CD4-positive, alpha-beta T cell treated with Interleukin-15 for 1 hour (primary cell): ENCODE data around the gene TRIM22.
A peak's percentile ranks its signal among the peaks of the same experiment; 100 is the strongest.
"Not testable (repeated sequence)": the region's sequence is repeated elsewhere in the genome, so short reads cannot be mapped to it uniquely, and the experiment has no call there.

Experiments
- DNase-seq: peaks from one replicate; pipeline ENCODE4 v3.0.0-alpha.2; 2020

Gene TRIM22, protein sequence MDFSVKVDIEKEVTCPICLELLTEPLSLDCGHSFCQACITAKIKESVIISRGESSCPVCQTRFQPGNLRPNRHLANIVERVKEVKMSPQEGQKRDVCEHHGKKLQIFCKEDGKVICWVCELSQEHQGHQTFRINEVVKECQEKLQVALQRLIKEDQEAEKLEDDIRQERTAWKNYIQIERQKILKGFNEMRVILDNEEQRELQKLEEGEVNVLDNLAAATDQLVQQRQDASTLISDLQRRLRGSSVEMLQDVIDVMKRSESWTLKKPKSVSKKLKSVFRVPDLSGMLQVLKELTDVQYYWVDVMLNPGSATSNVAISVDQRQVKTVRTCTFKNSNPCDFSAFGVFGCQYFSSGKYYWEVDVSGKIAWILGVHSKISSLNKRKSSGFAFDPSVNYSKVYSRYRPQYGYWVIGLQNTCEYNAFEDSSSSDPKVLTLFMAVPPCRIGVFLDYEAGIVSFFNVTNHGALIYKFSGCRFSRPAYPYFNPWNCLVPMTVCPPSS

DNA sequence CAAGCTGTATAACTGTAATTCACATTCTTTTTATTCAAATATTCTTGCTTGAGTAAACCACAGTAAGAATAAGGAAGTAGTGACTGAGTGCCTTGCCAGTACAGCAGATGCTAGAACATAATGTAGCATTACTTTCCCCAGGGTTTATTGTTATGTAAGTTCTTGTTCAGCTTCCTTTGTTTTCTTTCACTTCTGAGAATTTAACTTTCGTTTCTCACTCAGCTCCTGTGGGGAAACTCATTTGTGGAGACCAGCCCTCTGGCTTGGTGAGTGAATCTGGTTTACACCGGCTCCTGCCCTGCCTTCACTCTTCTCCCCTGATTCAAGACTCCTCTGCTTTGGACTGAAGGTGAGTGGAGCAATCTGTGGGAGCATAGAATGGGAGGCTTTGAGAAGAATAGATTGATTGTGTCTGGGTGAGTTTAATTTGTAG, at the start of gene TRIM22:
Gene TRIM22 (plus strand): TSS at position 240 of the 433 bp plus-strand sequence. CDS start 6,443 bp downstream, outside the sequence.
- peak; percentile 65 for DNase-seq

- DNase-seq, result no peak
These were observed 49.6 kb upstream of the TRIM22 start for GRCh38 chr11:5639953-5640352.

- DNase-seq, result no peak
These were observed 46.0 kb upstream of the TRIM22 start for GRCh38 chr11:5643585-5643984.

DNA sequence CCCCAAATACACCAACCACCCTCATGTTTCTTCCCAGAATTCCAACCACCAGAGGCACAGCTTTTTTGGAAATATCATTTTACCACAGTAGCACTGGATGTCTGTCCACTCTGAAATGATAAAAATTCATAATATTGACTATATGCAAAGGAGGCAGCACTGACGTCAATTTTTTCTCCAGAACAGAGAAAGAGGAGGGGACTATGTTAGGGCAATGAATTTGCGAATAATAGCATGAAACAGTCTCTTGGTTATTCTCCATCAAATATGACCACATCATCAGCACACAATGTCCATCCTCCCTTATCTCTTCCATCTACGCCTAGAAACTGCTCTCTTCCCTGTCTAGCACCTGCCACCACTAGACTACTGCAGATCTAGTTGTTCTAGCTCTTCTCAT, 43.5 kb upstream of the TRIM22 start:
- DNase-seq, result no peak

GRCh38 chr11:5655474-5655873, 34.1 kb upstream of the TRIM22 start:
- no peak for DNase-seq

GRCh38 chr11:5656956-5657355, 32.6 kb upstream of the TRIM22 start:
- DNase-seq, result not testable (repeated sequence)

DNA sequence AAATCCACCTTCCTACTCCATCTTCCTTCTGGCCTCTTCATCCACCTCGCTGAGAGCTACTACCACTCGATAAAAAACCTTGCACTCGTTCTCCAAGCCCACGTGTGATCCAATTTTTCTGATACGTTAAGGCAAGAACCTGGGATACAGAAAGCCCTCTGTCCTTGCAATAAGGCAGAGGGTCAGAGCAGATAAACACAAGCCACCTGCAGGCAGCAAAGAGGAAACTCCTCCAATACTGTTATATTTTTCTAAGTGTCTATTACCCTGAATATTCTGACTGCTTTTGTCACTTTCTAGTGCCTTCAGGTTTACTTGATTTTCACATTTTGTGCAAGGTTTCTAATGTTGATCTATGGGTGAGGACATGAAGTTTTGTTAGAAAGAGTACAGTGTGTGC, 31.3 kb upstream of the TRIM22 start:
- DNase-seq, result no peak

- DNase-seq, result no peak
These were observed 26.1 kb upstream of the TRIM22 start for GRCh38 chr11:5663511-5663910.

DNA sequence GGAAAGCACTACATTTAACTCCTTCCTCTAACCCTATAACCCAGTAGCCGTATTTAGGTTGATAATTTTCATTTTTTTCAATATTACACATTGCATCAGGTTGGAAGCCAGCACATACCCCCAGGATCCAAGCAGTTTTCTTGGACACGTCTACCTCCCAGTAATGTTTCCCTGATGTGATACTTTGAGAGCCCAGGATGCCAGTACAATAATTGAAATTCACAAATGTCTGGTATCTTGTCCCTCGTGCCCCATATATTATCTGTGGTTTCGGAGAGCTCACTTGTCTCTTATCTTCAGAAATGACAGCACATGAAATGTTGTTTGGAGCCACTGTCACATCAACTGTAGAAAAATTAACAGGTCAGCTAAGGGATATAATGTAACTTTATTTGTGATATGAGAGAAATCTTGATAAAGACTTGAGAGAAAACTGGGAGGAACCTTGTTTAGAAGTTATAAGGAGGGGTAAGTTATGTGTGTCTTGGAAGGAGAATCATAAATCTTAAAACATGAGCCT, 24.5 kb upstream of the TRIM22 start:
- no peak for DNase-seq

DNA sequence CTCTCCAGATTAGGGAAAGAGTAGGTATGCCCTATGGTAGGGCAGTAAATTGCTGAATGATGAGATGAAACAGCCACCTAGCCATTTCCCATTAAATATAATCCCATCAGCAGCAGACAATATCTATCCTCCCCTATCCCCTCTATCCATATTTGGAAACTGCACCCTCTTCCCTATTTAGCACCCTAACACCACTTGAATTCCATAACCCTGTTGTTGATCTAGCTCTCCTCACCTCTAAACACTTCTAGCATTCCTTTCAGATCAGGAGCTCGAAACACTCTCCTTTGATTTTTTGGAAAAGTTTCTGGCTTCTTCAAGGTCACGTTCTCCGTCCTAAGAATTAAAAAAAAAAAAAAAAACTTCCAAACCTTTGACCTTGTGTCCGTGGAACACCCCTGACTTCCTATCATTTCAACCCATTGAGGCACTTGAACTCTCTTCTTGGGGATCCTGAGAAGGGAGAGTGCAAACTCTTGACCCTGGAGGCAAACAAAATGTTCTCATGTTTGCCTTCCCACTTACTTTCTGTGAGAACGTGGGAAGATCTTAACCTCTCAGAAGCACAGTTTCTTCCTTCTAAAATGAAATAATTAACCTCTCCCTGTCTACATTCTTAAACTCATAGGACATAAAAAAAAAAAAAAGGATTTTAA, 23.7 kb upstream of the TRIM22 start:
- DNase-seq, result no peak

GRCh38 chr11:5666402-5666793, 23.2 kb upstream of the TRIM22 start:
- no peak for DNase-seq

DNA sequence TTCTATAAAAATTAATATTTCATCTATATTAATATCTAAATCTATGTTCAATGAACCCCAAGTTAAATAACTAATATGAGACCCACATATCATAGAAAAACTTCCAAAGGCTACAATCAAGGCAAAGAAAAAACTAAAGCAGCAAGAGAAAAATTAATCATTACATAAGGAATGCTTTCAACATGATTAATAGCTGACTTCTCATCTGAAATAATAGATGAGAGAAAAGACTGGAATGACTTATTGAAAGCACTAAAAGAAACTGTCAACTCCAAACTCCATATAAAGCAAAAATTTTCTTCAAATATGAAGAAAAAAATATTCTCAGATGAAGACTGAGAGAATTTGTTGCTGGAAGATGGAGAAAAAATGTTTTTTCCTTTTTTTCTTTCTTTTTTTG, 17.8 kb upstream of the TRIM22 start:
- no peak for DNase-seq

DNA sequence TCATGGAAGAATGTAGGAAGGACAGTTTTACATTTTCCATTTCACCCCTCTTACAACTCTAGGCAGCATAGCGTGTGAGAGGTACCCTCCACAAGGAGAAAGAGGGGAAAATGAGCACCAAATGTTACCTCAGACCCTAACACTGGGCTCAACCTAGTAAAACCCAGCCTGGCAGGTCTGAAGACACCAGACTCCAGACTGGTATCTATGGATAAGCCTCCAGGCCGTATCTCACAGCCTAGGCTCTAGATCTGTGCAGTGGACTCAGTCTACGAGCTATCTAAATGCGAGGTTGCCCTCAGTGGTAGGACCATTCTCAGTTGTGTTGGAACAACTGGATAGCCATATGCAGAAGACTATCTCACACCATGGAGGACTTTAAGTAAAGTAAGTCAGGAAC, 15.2 kb upstream of the TRIM22 start:
- DNase-seq, result no peak

DNA sequence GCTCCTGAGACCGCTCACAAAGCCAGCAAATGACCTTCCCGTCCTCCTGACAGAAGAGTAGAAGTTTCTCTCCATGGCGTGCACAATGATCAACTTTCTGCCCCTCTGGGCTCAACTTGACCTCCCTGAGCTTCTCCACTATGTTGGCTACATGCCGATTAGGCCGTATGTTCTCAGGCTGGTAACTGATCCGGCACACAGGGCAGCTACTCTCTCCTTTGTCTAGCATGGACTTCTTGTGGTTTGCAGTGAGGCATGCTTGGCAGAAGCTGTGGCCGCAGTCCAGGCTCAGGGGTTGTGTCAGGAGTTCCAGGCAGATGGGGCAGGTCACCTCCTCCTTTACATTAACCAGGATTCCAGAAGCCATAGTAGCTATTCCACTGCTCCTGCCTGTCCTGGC, 9.8 kb upstream of the TRIM22 start:
- DNase-seq, result no peak

DNA sequence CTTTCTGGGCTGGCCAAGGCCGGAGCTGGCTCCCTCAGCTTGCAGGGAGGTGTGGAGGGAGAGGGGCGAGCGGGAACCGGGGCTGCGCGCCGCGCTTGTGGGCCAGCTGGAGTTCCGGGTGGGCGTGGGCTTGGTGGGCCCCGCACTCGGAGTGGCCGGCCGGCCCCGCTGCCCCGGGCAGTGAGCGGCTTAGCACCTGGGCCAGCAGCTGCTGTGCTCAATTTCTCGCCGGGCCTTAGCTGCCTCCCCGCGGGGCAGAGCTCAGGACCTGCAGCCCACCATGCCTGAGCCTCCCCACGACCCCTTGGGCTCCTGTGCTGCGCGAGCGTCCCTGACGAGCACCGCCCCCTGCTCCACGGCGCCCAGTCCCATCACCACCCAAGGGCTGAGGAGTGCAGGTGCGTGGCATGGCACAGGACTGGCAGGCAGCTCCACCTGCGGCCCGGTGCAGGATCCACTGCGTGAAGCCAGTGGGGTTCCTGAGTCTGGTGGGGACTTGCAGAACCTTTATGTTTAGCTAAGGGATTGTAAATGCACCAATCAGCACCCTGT, 6.6 kb upstream of the TRIM22 start:
- not testable (repeated sequence) for DNase-seq

GRCh38 chr11:5683620-5684019, 6.0 kb upstream of the TRIM22 start:
- DNase-seq, result peak; percentile 56

- DNase-seq, result no peak
These were observed 5.4 kb upstream of the TRIM22 start for GRCh38 chr11:5684036-5684645.

- DNase-seq, result peak; percentile 77
These were observed 4.8 kb upstream of the TRIM22 start, which contains the start of gene TRIM5 for GRCh38 chr11:5684646-5685362. TRIM5 (minus strand) TSS chr11:5685074; CDS start chr11:5680177, 4,897 bp downstream.

- no peak for DNase-seq
These were observed 3.2 kb upstream of the TRIM22 start for GRCh38 chr11:5686426-5686825.

GRCh38 chr11:5688482-5688881, 1.1 kb upstream of the TRIM22 start:
- no peak for DNase-seq

DNA sequence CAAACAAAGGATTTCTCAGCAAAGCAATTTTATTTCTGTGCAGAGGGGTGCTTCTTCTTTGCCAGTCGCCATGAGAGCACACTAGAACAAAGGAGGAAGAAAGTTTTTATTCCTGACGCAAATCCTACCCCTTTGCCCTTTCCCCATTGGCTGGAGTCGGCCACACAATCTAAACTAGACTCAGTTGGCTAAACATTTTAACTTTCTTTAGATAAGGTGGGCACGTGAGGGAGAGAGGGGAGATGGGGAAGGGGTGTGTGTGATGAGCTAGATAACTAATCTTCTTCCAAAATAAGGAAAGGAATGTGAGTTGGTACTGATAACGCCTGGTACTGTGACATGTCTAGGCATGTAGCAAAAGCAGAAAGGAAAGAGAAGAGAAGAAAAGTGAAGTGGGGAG, 626 bp downstream of the TRIM22 start:
- DNase-seq, result no peak

- no peak for DNase-seq
These were observed 1.1 kb downstream of the TRIM22 start for GRCh38 chr11:5690736-5691135.
